Measurements from ENCODE around the gene KY. TPM values are rescaled to one million over a fixed set of nuclear protein-coding genes. Genes with fewer than 3 reads are reported as not detected.

Gene KY
- total and polyA plus RNA-seq, 2 of the 8 experiments (the other 6 are each of a cell fraction or from before 2014, with no cell fraction given): not detected

- no peak for FAIRE-seq
- H3K4me3 ChIP-seq (ENCODE audit: extremely low read depth in 1 of 4, insufficient read depth in 2 of 4, low read depth in 3 of 4, low read length in 4 of 4): no peak overlapping the region
- no peaks in the 10 kb centered on the region for H3K36me3 ChIP-seq (ENCODE audit: control insufficient read depth in 2 of 4, insufficient read depth in 4 of 4, low read length in 3 of 4)
- H3K4me2 ChIP-seq (ENCODE audit: insufficient read depth in 1 of 2, low read depth in 2 of 2, low read length in 2 of 2): no peak overlapping the region
- ChIA-PET CTCF (ENCODE audit: partially characterized antibody) (interaction anchor here (0.6 to 0.9 kb wide), 3 partner anchors 48 to 99 kb away, joined by 3 read pairs; no protein-coding TSS in a partner anchor), POLR2A (ENCODE audit: partially characterized antibody) (no interaction called here)
- no peak overlapping the region for H2BK12ac ChIP-seq (ENCODE audit: low read depth, low read length)
- no peak overlapping the region for H2BK20ac ChIP-seq (ENCODE audit: low read length)
- no peak overlapping the region for H2BK5ac ChIP-seq (ENCODE audit: low read depth, low read length)
- H3K27me3 ChIP-seq (replicated peaks in 1 of 4; ENCODE audit: control insufficient read depth in 3 of 4, extremely low read depth in 1 of 4, insufficient read depth in 3 of 4, low read length in 3 of 4): peaks cover 19 to 42% (median 31%) of the 10 kb centered on the region in 4 experiments; a peak in 6 of 7 replicates
- no peak overlapping the region for H4K5ac ChIP-seq (ENCODE audit: insufficient read length, low read depth, low read length)
- no peak overlapping the region for H2BK15ac ChIP-seq (ENCODE audit: low read length)
- no peaks in the 10 kb centered on the region for H3K79me2 ChIP-seq (ENCODE audit: control insufficient read depth in 1 of 2, insufficient read depth in 2 of 2, low read length in 2 of 2)
- no peak overlapping the region for H2AFZ ChIP-seq (ENCODE audit: low read length)
- WGBS, 2 experiments (ENCODE audit: extremely low coverage in 1 of 2, insufficient coverage in 1 of 2, insufficient read length in 1 of 2, insufficient replicate concordance in 2 of 2, low coverage in 1 of 2, low lambda C conversion rate in 2 of 2, missing lambda C conversion rate in 1 of 2): 90% methylated on average over 8 of the region's 8 CpGs; no CpG with 5 or more reads in 1 of the 2 experiments
- peak in 1 of 2 experiments; percentile 37 for DNase-seq (ENCODE audit: low read depth in 1 of 2, low spot score in 2 of 2)
- H2BK120ac ChIP-seq (replicated peaks; ENCODE audit: low read depth, low read length): no peak overlapping the region
- H4K91ac ChIP-seq (replicated peaks; ENCODE audit: insufficient read length, low read length): no peak overlapping the region
- H4K8ac ChIP-seq (ENCODE audit: extremely low read depth, insufficient read depth, low read length): no peak overlapping the region
- no peak overlapping the region for H3K27ac ChIP-seq (ENCODE audit: low read depth, low read length)
- no peaks in the 10 kb centered on the region for H3K79me1 ChIP-seq (ENCODE audit: low read depth, low read length)
- H3K9me3 ChIP-seq (ENCODE audit: insufficient read depth in 2 of 2, low read depth in 1 of 2, low read length in 1 of 2): no peaks in the 10 kb centered on the region
- H3K23me2 ChIP-seq (ENCODE audit: low read depth, low read length): no peaks in the 10 kb centered on the region
- no peak overlapping the region for H2AK5ac ChIP-seq (ENCODE audit: low read depth, low read length)
- H3K18ac ChIP-seq (ENCODE audit: extremely low read depth, low read length): no peak overlapping the region
- no peak overlapping the region for H3K56ac ChIP-seq (replicated peaks; ENCODE audit: insufficient read length, low read depth, low read length)
- H3K9ac ChIP-seq (replicated peaks in 1 of 4; ENCODE audit: extremely low read depth in 1 of 4, low read depth in 3 of 4, low read length in 3 of 4): no peak overlapping the region
- peaks cover 0 to 2% of the 10 kb centered on the region in 2 experiments for H4K20me1 ChIP-seq (replicated peaks in 1 of 2; ENCODE audit: control insufficient read depth in 1 of 2, insufficient read depth in 2 of 2, low read length in 2 of 2)
- H3K23ac ChIP-seq (ENCODE audit: insufficient read length): no peak overlapping the region
- H3K4me1 ChIP-seq (replicated peaks in 1 of 4; ENCODE audit: control insufficient read depth in 3 of 4, insufficient read depth in 4 of 4, low read length in 3 of 4): peaks cover 0 to 5% (median 0%) of the 10 kb centered on the region in 4 experiments; a peak in 1 of 7 replicates
- H3K14ac ChIP-seq (ENCODE audit: insufficient read length): no peak overlapping the region
- H3K4ac ChIP-seq (replicated peaks; ENCODE audit: insufficient read length, low read depth, low read length): no peak overlapping the region
Measured at GRCh38 chr3:134699141-134699711, 48.4 kb upstream of the KY start.

Measured in H1 (cell line).